ENCODE measurements around the gene HMMR. TPM values are rescaled to one million over a fixed set of nuclear protein-coding genes. Genes with fewer than 3 reads are reported as not detected.

Gene HMMR
- total and polyA plus RNA-seq, 11 donors: 0.15 to 6.6 (median 0.97) TPM; not detected in 1

DNA sequence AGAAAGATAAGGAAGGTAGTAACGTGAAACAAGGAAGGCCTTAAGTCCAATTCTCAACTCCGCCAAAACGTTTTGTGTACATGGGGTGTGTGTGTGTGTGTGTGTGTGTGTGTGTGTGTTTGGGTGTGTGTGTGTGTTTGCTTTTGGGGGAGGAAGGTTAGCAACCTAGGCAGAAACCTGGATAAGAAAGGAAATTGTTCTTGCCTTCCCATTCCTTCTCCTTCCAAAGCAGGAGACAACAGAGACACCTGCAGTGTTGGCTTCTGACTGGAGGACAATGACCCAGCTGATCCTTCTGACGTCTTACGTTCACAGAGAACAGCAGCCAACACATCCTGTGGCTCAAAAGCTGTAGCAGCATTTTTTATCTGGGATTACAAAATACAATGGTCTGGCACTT lies 27.2 kb upstream of the HMMR start:
- Histone ChIP-seq H3K4me3 (no peak overlapping the region), H3K4me1 (peaks cover 0 to 20% (median 4%) of the 10 kb centered on the region in 12 donors), H3K27ac (no peak overlapping the region), H3K9me3 (no peaks in the 10 kb centered on the region), H3K27me3 (no peaks in the 10 kb centered on the region), H3K36me3 (no peaks in the 10 kb centered on the region)
- intact Hi-C loops (cut with DNase I): no loop called here
- TF ChIP-seq POLR2A (IDR thresholded peaks at IDR 0.05): no peak
- no peak for TF ChIP-seq CTCF (IDR thresholded peaks at IDR 0.05)
- 36 to 48% (median 40%) methylated on average over 5 of the region's 5 CpGs for WGBS, 4 donors
- DNase-seq (no peak), ATAC-seq (no peak)

GRCh38 chr5:163434401-163434866 lies 26.0 kb upstream of the HMMR start:
- TF ChIP-seq POLR2A (IDR thresholded peaks at IDR 0.05) (no peak), CTCF (IDR thresholded peaks at IDR 0.05) (no peak)
- no peak overlapping the region for H3K4me3 ChIP-seq
- intact Hi-C loops (cut with DNase I): no loop called here
- DNase-seq: peak in 1 of 5 donors; percentile 38
- peak overlapping the region in 2 of 12 donors; percentile 29 to 34 for H3K27ac ChIP-seq
- 9 to 28% (median 12%) methylated on average over 3 of the region's 3 CpGs for WGBS, 4 donors
- H3K9me3 ChIP-seq: no peaks in the 10 kb centered on the region
- peak in 1 of 4 donors; percentile 4 for ATAC-seq
- no peaks in the 10 kb centered on the region for H3K36me3 ChIP-seq
- peaks cover 0 to 31% (median 15%) of the 10 kb centered on the region in 12 donors for H3K4me1 ChIP-seq
- H3K27me3 ChIP-seq: no peaks in the 10 kb centered on the region

DNA sequence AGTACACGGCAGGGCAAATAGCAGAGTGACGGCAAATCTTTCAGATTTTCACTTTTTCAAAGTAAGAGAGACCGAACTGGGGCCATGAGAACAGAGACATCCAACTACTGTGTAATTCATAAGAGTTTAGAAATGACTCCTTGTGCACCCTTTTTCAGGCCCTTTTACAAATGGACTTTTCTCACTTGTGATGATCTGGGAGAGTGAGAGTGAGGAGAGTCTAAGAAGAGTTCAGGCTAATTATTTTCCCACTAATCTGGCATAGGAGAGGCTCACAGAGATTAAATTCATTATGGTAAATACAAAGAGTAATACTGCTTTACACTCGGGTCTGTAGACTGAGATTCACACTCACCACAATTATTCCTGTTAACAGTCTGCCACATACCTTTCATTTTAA lies 23.9 kb upstream of the HMMR start:
- Histone ChIP-seq H3K4me1 (peaks cover 0 to 52% (median 25%) of the 10 kb centered on the region in 12 donors), H3K9me3 (no peaks in the 10 kb centered on the region), H3K4me3 (peak overlapping the region in 8 of 12 donors; percentile 63 to 99 (median 88)), H3K36me3 (peaks cover 0 to 20% (median 11%) of the 10 kb centered on the region in 9 donors), H3K27me3 (no peaks in the 10 kb centered on the region), H3K27ac (peak overlapping the region in 9 of 12 donors; percentile 50 to 93 (median 92))
- ATAC-seq: no peak
- TF ChIP-seq CTCF (IDR thresholded peaks at IDR 0.05) (no peak), POLR2A (IDR thresholded peaks at IDR 0.05) (no peak)
- 78 to 87% (median 83%) methylated on average over 4 of the region's 4 CpGs for WGBS, 4 donors
- intact Hi-C loops (cut with DNase I): no loop called here
- no peak for DNase-seq

GRCh38 chr5:163437011-163437308 lies 23.5 kb upstream of the HMMR start:
- peak overlapping the region; percentile 27 to 95 (median 91) for H3K27ac ChIP-seq
- intact Hi-C loops (cut with DNase I): loop anchor here in 1 of 10 donors (1.0 kb wide), 1 partner anchor 68 kb away; the partner anchor contains the start of gene MAT2B
- peaks cover 0 to 25% (median 16%) of the 10 kb centered on the region in 9 donors for H3K36me3 ChIP-seq
- ATAC-seq (no peak), DNase-seq (no peak)
- 3 to 4% (median 4%) methylated on average over 6 of the region's 6 CpGs for WGBS, 4 donors
- peaks cover 0 to 54% (median 25%) of the 10 kb centered on the region in 12 donors for H3K4me1 ChIP-seq
- no peaks in the 10 kb centered on the region for H3K27me3 ChIP-seq
- H3K9me3 ChIP-seq: no peaks in the 10 kb centered on the region
- peak overlapping the region; percentile 63 to 99 (median 88) for H3K4me3 ChIP-seq
- TF ChIP-seq CTCF (IDR thresholded peaks at IDR 0.05) (no peak), POLR2A (IDR thresholded peaks at IDR 0.05) (no peak)

Measured in heart left ventricle (tissue), 16 donors.